H1 (cell line): ENCODE measurements around the gene GABRR2. TPM values are rescaled to one million over a fixed set of nuclear protein-coding genes. Genes with fewer than 3 reads are reported as not detected.

ENCODE experiments used
- polyA plus RNA-seq, 7 experiments: library from polyadenylated mRNA; depleted of rRNA in 3 of 7; stranded (reverse) in 5 of 7; unstranded in 2 of 7; fragments of >200 nt in 5 of 7; fragments of 200-250 nt in 2 of 7; gene quantifications; 1 replicate in 5 of 7; 2 replicates in 1 of 7; 4 replicates in 1 of 7; pipeline versions ENCODE4 v1.2.1 to v1.2.3, GENCODE V29; 2011 to 2013; ENCODE audit warnings: missing spikeins in 2 of 7, mixed read lengths in 2 of 7
- total RNA-seq: library from RNA; stranded (reverse); fragmentation: NEBNext Ultra II Directional; extraction: Animal tissue kit (Norgen Biotek cat#: 25700); gene quantifications from 2 replicates; pipeline ENCODE4 v1.2.1, GENCODE V29; 2021

GABRR2 gene
- total and polyA plus RNA-seq, 2 of the 8 experiments (the other 6 are each of a cell fraction or from before 2014, with no cell fraction given): not detected

Other genes starting within 250 kb of the GABRR2 start
- gene PNRC1, start 234.5 kb downstream of the GABRR2 start, total RNA-seq: 48.5 and 50.2 TPM in 2 replicates
- gene PNRC1, start 234.5 kb downstream of the GABRR2 start, polyA plus RNA-seq (2011; rRNA removed): 6.3 and 8.2 TPM in 2 replicates
- 4.2 and 4.9 TPM in 2 replicates for gene SRSF12, start 197.2 kb downstream of the GABRR2 start, total RNA-seq
- gene SRSF12, start 197.2 kb downstream of the GABRR2 start, polyA plus RNA-seq (2011; rRNA removed): 1.8 and 2.6 TPM in 2 replicates
- 7.1 and 7.6 TPM in 2 replicates for gene PM20D2, start 169.2 kb downstream of the GABRR2 start, total RNA-seq
- gene PM20D2, start 169.2 kb downstream of the GABRR2 start, polyA plus RNA-seq (2011; rRNA removed): 2.2 and 2.7 TPM in 2 replicates
- gene GABRR1, start 97.9 kb downstream of the GABRR2 start, total RNA-seq: 0.17 and 0.60 TPM in 2 replicates
- 0.52 and 0.63 TPM in 2 replicates for gene GABRR1, start 97.9 kb downstream of the GABRR2 start, polyA plus RNA-seq (2011; rRNA removed)
- gene UBE2J1, start 37.4 kb upstream of the GABRR2 start, total RNA-seq: 13.4 and 15.2 TPM in 2 replicates
- gene UBE2J1, start 37.4 kb upstream of the GABRR2 start, polyA plus RNA-seq (2011; rRNA removed): 4.5 and 8.5 TPM in 2 replicates
- gene RRAGD, start 97.0 kb upstream of the GABRR2 start, total RNA-seq: 29.7 and 30.8 TPM in 2 replicates
- gene RRAGD, start 97.0 kb upstream of the GABRR2 start, polyA plus RNA-seq (2011; rRNA removed): 3.2 and 7.2 TPM in 2 replicates
- gene ANKRD6, start 117.9 kb upstream of the GABRR2 start, total RNA-seq: 11.0 and 12.8 TPM in 2 replicates
- 5.9 and 6.2 TPM in 2 replicates for gene ANKRD6, start 117.9 kb upstream of the GABRR2 start, polyA plus RNA-seq (2011; rRNA removed)